ENCODE measurements around the gene SLC25A26.
A peak's percentile ranks its signal among the peaks of the same experiment; 100 is the strongest.

SLC25A26 gene

GRCh38 chr3:66317750-66318376 is 97.1 kb downstream of the SLC25A26 start:
- H3K9me3 ChIP-seq (ENCODE audit: control insufficient read depth, insufficient read depth, low read length) = no peaks in the 10 kb centered on the region
- no peak overlapping the region for H3K27ac ChIP-seq (ENCODE audit: low read depth, low read length)
- H3K9ac ChIP-seq (ENCODE audit: low read depth, low read length) = no peak overlapping the region
- no peak overlapping the region for H3K4me3 ChIP-seq (ENCODE audit: low read depth, low read length)
- H3K36me3 ChIP-seq (ENCODE audit: control insufficient read depth, insufficient read depth, low read length) = no peaks in the 10 kb centered on the region
- no peaks in the 10 kb centered on the region for H3K27me3 ChIP-seq (ENCODE audit: control insufficient read depth, insufficient read depth, low read length)
- peaks cover 15% of the 10 kb centered on the region for H3K4me1 ChIP-seq (ENCODE audit: control insufficient read depth, insufficient read depth, low read length)

DNA sequence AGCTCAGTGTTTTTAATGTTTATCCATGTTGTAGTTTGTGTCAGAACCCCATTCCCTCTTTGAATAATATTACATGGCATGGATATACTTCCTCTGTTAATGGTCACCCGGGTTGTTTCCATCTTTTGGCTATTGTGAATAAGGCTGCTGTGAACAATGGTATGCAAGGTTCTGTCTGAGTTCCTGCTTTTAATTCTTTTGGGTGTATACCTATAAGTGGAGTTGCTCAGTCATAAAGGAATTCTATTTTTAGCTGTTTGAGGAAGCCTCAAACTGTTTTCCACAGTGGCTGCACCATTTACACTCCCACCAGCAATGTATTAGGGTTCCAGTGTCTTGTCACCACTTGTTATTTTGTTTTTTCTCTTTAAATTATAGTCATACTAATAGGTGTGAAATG is 99.6 kb downstream of the SLC25A26 start:
- Histone ChIP-seq H3K27ac (ENCODE audit: low read depth, low read length) (no peak overlapping the region), H3K4me1 (ENCODE audit: control insufficient read depth, insufficient read depth, low read length) (peaks cover 15% of the 10 kb centered on the region), H3K9me3 (ENCODE audit: control insufficient read depth, insufficient read depth, low read length) (no peaks in the 10 kb centered on the region), H3K36me3 (ENCODE audit: control insufficient read depth, insufficient read depth, low read length) (no peaks in the 10 kb centered on the region), H3K27me3 (ENCODE audit: control insufficient read depth, insufficient read depth, low read length) (no peaks in the 10 kb centered on the region), H3K4me3 (ENCODE audit: low read depth, low read length) (no peak overlapping the region), H3K9ac (ENCODE audit: low read depth, low read length) (no peak overlapping the region)

- Histone ChIP-seq H3K9ac (ENCODE audit: low read depth, low read length) (no peak overlapping the region), H3K4me3 (ENCODE audit: low read depth, low read length) (no peak overlapping the region), H3K27ac (ENCODE audit: low read depth, low read length) (no peak overlapping the region), H3K36me3 (ENCODE audit: control insufficient read depth, insufficient read depth, low read length) (no peaks in the 10 kb centered on the region), H3K9me3 (ENCODE audit: control insufficient read depth, insufficient read depth, low read length) (no peaks in the 10 kb centered on the region), H3K27me3 (ENCODE audit: control insufficient read depth, insufficient read depth, low read length) (no peaks in the 10 kb centered on the region), H3K4me1 (ENCODE audit: control insufficient read depth, insufficient read depth, low read length) (peaks cover 15% of the 10 kb centered on the region)
Measured at GRCh38 chr3:66322436-66322835, 101.6 kb downstream of the SLC25A26 start.

DNA sequence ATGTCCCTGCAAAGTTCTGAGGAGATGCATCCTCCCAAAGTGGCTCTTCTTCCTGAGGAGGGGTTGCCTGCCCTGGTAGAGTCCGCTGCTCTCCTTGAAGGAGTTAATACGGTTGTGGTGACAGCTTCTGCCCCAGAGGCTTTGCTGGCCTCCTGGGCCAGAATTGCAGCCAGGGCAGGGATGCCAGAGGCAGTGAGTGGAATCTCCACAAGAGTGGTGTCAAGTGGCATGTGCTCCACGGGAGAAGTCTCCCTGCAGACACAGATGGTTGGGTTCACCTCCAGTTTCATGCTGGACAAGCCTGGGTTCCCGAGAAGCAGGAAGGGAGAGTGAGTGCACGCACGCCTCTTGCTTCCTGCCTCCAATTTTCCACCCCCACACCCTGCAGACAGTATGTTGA is 105.5 kb downstream of the SLC25A26 start:
- Histone ChIP-seq H3K9ac (ENCODE audit: low read depth, low read length) (no peak overlapping the region), H3K4me1 (ENCODE audit: control insufficient read depth, insufficient read depth, low read length) (peaks cover 10% of the 10 kb centered on the region), H3K4me3 (ENCODE audit: low read depth, low read length) (no peak overlapping the region), H3K9me3 (ENCODE audit: control insufficient read depth, insufficient read depth, low read length) (no peaks in the 10 kb centered on the region), H3K27ac (ENCODE audit: low read depth, low read length) (no peak overlapping the region), H3K36me3 (ENCODE audit: control insufficient read depth, insufficient read depth, low read length) (no peaks in the 10 kb centered on the region), H3K27me3 (ENCODE audit: control insufficient read depth, insufficient read depth, low read length) (no peaks in the 10 kb centered on the region)

DNA sequence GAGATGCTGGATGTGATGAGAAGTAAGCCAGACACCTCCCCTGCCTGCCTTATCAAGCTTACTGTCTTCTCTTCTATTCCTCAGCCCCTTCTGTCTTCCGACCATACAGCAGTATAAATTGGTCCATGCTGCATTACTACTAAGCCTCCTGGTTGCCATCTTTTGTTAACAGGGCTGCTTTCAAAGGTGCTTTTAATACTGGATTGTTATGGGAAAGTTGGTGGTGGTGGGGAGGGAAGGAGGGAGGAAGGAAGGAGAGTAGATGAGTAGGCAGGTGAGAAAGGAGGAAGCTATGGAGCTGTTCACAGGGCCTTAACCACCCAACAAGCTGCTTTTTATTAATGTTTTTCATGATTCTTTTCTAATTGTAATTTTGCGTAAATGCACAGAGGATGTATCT is 114.9 kb downstream of the SLC25A26 start:
- no peaks in the 10 kb centered on the region for H3K9me3 ChIP-seq (ENCODE audit: control insufficient read depth, insufficient read depth, low read length)
- peak overlapping the region; percentile 45 for H3K27ac ChIP-seq (ENCODE audit: low read depth, low read length)
- no peak overlapping the region for H3K9ac ChIP-seq (ENCODE audit: low read depth, low read length)
- peaks cover 27% of the 10 kb centered on the region for H3K4me1 ChIP-seq (ENCODE audit: control insufficient read depth, insufficient read depth, low read length)
- H3K4me3 ChIP-seq (ENCODE audit: low read depth, low read length) = no peak overlapping the region
- H3K27me3 ChIP-seq (ENCODE audit: control insufficient read depth, insufficient read depth, low read length) = no peaks in the 10 kb centered on the region
- no peaks in the 10 kb centered on the region for H3K36me3 ChIP-seq (ENCODE audit: control insufficient read depth, insufficient read depth, low read length)

DNA sequence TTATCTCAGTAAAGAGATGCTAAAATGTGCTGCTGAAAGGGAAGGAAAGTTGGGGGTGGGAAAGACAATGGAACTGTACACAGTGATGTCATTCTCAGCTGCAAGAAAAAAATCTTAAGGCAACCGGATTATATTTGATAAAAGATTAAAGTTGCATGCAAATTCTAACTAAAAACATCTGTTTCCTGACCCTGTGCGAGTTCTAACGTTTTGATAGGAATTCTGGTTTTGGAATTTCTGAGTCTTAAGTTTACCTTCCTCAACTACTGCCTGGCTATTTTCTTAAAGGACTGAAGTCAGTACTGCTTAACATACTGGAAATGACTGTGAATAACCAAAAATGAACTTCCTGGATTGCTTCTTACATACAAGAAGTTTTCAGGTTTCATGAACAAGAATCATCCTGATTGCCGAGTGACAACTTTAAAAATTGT is 115.5 kb downstream of the SLC25A26 start:
- no peaks in the 10 kb centered on the region for H3K36me3 ChIP-seq (ENCODE audit: control insufficient read depth, insufficient read depth, low read length)
- H3K4me3 ChIP-seq (ENCODE audit: low read depth, low read length) = no peak overlapping the region
- H3K27me3 ChIP-seq (ENCODE audit: control insufficient read depth, insufficient read depth, low read length) = no peaks in the 10 kb centered on the region
- no peaks in the 10 kb centered on the region for H3K9me3 ChIP-seq (ENCODE audit: control insufficient read depth, insufficient read depth, low read length)
- peaks cover 27% of the 10 kb centered on the region for H3K4me1 ChIP-seq (ENCODE audit: control insufficient read depth, insufficient read depth, low read length)
- peak overlapping the region; percentile 45 for H3K27ac ChIP-seq (ENCODE audit: low read depth, low read length)
- H3K9ac ChIP-seq (ENCODE audit: low read depth, low read length) = no peak overlapping the region

DNA sequence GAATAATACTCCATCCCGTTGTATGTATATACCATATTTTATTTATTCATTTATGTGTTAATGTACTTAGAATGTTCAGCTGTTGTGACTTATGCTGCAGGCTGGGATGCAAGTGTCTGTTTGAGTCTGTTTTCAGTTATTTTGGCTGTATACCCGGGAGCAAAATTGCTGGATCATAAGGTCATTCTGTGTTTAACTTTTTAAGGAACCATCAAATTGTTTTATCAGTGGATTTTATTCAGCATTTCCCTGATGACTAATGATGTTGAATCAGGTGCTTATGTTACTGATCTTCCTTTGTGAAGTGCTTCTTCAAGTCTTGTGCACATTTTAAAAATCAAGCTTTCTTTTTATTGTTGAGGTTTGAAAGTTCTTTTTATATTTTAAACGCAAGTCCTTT is 118.1 kb downstream of the SLC25A26 start:
- Histone ChIP-seq H3K4me3 (ENCODE audit: low read depth, low read length) (no peak overlapping the region), H3K9ac (ENCODE audit: low read depth, low read length) (no peak overlapping the region), H3K27ac (ENCODE audit: low read depth, low read length) (no peak overlapping the region), H3K36me3 (ENCODE audit: control insufficient read depth, insufficient read depth, low read length) (no peaks in the 10 kb centered on the region), H3K4me1 (ENCODE audit: control insufficient read depth, insufficient read depth, low read length) (peaks cover 30% of the 10 kb centered on the region), H3K27me3 (ENCODE audit: control insufficient read depth, insufficient read depth, low read length) (no peaks in the 10 kb centered on the region), H3K9me3 (ENCODE audit: control insufficient read depth, insufficient read depth, low read length) (no peaks in the 10 kb centered on the region)

GRCh38 chr3:66342717-66343356 is 122.0 kb downstream of the SLC25A26 start:
- Histone ChIP-seq H3K27ac (ENCODE audit: low read depth, low read length) (no peak overlapping the region), H3K9ac (ENCODE audit: low read depth, low read length) (no peak overlapping the region), H3K9me3 (ENCODE audit: control insufficient read depth, insufficient read depth, low read length) (no peaks in the 10 kb centered on the region), H3K4me3 (ENCODE audit: low read depth, low read length) (no peak overlapping the region), H3K27me3 (ENCODE audit: control insufficient read depth, insufficient read depth, low read length) (no peaks in the 10 kb centered on the region), H3K4me1 (ENCODE audit: control insufficient read depth, insufficient read depth, low read length) (peaks cover 5% of the 10 kb centered on the region; the same call in 1 of the 2 replicates), H3K36me3 (ENCODE audit: control insufficient read depth, insufficient read depth, low read length) (no peaks in the 10 kb centered on the region)

DNA sequence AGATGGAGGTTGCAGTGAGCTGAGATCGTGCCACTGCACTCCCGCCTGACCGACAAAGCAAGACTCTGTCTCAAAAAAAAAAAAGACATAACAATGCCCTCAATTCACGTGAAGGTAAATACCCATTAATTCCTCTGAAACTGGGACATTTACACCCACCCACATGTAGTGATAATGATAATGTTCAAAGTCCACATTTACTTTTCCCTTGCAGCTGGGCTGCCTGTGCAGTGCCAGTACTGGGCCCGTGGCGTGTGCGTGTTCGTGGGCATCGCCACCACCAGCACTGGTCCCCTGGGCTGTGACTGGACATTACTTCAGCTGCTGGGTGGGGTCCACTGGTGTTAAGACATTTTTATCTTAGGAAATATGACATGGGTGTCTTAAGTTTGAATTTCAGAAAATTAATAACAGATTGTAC is 123.6 kb downstream of the SLC25A26 start:
- H3K27ac ChIP-seq (ENCODE audit: low read depth, low read length) = no peak overlapping the region
- H3K36me3 ChIP-seq (ENCODE audit: control insufficient read depth, insufficient read depth, low read length) = no peaks in the 10 kb centered on the region
- H3K9me3 ChIP-seq (ENCODE audit: control insufficient read depth, insufficient read depth, low read length) = no peaks in the 10 kb centered on the region
- H3K4me3 ChIP-seq (ENCODE audit: low read depth, low read length) = no peak overlapping the region
- H3K4me1 ChIP-seq (ENCODE audit: control insufficient read depth, insufficient read depth, low read length) = peaks cover 5% of the 10 kb centered on the region; the same call in 1 of the 2 replicates
- no peaks in the 10 kb centered on the region for H3K27me3 ChIP-seq (ENCODE audit: control insufficient read depth, insufficient read depth, low read length)
- H3K9ac ChIP-seq (ENCODE audit: low read depth, low read length) = no peak overlapping the region

GRCh38 chr3:66344848-66345578 is 124.2 kb downstream of the SLC25A26 start:
- Histone ChIP-seq H3K9me3 (ENCODE audit: control insufficient read depth, insufficient read depth, low read length) (no peaks in the 10 kb centered on the region), H3K4me1 (ENCODE audit: control insufficient read depth, insufficient read depth, low read length) (peaks cover 5% of the 10 kb centered on the region; the same call in 1 of the 2 replicates), H3K27me3 (ENCODE audit: control insufficient read depth, insufficient read depth, low read length) (no peaks in the 10 kb centered on the region), H3K27ac (ENCODE audit: low read depth, low read length) (no peak overlapping the region), H3K9ac (ENCODE audit: low read depth, low read length) (no peak overlapping the region), H3K36me3 (ENCODE audit: control insufficient read depth, insufficient read depth, low read length) (no peaks in the 10 kb centered on the region), H3K4me3 (ENCODE audit: low read depth, low read length) (no peak overlapping the region)

DNA sequence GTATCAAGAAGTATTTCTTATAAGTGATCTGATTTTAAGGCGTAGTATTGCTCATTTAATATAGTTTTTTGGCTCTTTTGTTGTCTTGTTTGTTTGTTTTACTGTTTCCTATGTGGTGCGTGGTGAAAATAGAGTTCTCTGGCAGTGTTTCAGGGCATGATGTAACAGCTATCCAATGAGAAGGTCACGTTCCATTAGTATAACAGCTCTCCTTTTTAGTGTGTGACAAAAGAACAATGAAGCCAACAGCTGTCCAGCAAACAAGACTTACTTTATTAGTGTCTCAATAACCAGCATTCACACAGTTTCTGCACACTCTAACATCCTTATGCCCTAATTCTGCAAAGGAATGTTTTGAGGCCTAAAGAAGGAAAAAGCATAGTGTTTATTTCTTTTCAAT is 127.9 kb downstream of the SLC25A26 start:
- Histone ChIP-seq H3K9me3 (ENCODE audit: control insufficient read depth, insufficient read depth, low read length) (no peaks in the 10 kb centered on the region), H3K9ac (ENCODE audit: low read depth, low read length) (no peak overlapping the region), H3K4me3 (ENCODE audit: low read depth, low read length) (no peak overlapping the region), H3K27me3 (ENCODE audit: control insufficient read depth, insufficient read depth, low read length) (no peaks in the 10 kb centered on the region), H3K36me3 (ENCODE audit: control insufficient read depth, insufficient read depth, low read length) (no peaks in the 10 kb centered on the region), H3K27ac (ENCODE audit: low read depth, low read length) (no peak overlapping the region), H3K4me1 (ENCODE audit: control insufficient read depth, insufficient read depth, low read length) (peaks cover 8% of the 10 kb centered on the region)

Measured in HUES48 (cell line).